Fibroblast of skin of right quadriceps (primary cell): ENCODE results near the gene C12orf43.
A peak's percentile ranks its signal among the peaks of the same experiment; 100 is the strongest.
"Not testable (repeated sequence)": the region's sequence is repeated elsewhere in the genome, so short reads cannot be mapped to it uniquely, and the experiment has no call there.

Experiments used
- DNase-seq: peaks from one replicate; pipeline ENCODE4 v3.0.0-alpha.2; 2013

The C12orf43 gene, protein sequence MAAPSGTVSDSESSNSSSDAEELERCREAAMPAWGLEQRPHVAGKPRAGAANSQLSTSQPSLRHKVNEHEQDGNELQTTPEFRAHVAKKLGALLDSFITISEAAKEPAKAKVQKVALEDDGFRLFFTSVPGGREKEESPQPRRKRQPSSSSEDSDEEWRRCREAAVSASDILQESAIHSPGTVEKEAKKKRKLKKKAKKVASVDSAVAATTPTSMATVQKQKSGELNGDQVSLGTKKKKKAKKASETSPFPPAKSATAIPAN

GRCh38 chr12:121015825-121016766 lies at the start of gene C12orf43:
TSS of gene C12orf43 (minus strand) at chr12:121016487. CDS start at chr12:121016474, 13 bp downstream.
- peak; percentile 88 for DNase-seq

DNA sequence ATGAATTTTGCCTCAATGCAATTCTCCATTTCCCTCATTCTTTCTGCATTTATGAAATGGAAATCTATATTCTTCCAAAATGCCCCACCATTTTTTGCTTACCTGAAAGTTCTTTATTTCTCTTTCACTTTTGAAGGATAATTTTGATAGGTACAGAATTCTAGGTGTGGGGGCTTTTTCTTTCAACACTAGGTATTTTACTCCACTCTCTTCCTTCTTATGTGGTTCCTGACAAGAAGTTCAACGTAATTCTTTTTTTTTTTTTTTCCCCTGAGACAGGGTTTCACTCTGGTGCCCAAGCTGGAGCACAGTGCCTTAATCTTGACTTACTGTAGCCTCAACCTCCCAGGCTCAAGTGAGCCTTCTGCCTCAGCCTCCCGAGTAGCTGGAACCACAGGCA lies 49.1 kb upstream of the C12orf43 start:
- no peak for DNase-seq

- not testable (repeated sequence) for DNase-seq
Measured at GRCh38 chr12:121064586-121064985, 48.3 kb upstream of the C12orf43 start.

- DNase-seq, result no peak
Measured at GRCh38 chr12:121064116-121064515, 47.8 kb upstream of the C12orf43 start.

- no peak for DNase-seq
Measured at GRCh38 chr12:121062391-121063045, 46.2 kb upstream of the C12orf43 start.

GRCh38 chr12:121061831-121062230 lies 45.5 kb upstream of the C12orf43 start:
- DNase-seq, result no peak

GRCh38 chr12:121060149-121061001 lies 44.1 kb upstream of the C12orf43 start:
- peak; percentile 36 for DNase-seq

DNA sequence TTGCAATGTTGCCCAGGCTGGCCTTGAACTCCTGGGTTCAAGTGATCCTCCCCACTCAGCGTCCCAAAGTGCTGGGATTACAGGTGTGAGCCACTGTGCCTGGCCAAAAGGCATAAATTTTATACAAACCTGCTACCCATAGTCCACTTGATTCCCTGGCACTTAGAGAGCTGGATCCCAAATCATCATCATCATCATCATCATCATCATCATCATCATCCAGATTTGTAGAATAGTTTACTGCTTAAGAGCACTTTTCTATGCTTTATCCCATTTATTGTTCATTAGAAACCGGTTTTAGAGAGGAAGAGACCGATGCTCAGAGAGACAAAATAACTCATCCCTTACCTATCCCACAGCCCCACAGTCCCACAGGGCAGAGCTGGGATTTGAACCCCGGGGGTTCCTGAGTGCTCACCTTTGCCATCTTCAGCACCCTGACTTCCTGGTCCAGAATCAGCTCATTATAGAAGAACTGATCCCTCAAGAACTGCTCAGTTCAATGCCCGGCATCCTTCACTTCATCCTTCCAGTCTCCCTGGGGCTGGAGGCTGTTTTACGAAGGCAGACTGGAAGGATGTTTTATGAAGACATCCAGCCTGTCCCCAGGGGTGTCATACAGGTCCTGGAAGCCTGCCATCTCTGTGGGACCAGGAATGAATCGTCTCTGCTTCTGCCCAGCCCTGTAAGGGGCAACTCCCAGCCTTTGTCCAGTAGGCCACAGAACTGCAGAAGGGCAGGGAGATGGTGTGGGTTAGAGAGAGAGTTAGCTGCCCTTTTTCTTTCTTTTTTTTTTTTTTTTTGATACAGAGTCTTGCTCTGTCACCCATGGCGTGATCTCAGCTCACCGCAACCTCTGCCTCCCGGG lies 43.0 kb upstream of the C12orf43 start:
- no peak for DNase-seq

GRCh38 chr12:121057794-121058193 lies 41.5 kb upstream of the C12orf43 start:
- DNase-seq, result no peak

DNA sequence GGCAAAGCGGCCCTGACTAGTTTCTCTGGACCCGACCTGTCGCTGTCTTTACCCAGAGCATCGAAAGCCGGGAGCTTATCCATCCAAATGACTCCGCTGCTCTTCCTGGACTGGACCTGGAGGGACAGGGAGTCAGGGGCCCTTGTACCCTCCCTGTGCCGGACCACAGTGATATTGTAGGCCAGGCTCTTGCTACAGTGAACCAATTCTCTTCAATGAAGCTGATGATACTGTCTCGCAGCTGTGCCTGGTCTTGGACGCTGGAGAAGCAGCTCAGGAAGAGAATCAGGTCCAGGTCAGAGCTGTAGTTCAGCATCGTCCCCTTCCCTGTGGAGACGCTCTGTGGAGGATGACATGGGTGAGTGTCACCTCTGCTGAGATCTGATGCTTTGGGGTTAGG lies 37.4 kb upstream of the C12orf43 start:
- DNase-seq, result no peak

GRCh38 chr12:121050725-121051124 lies 34.4 kb upstream of the C12orf43 start:
- no peak for DNase-seq

DNA sequence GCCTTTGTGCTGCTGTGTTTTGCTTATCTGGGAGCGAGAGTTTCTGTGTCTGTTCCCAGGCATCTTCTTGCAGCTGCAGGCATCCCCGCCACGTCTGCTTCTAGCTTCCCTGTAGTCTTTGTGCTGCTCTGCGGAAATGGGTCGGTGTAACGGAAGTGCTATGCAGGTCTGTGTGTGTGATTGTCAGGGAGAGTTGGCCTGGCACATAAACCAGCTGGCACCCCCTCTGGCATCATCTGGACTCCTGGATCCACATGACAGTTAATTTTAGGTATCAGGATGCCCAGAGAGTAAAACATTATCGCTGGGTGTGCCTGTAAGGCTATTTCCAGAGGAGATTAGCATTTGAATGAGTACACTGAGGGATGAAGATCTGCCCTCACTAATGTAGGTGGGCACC lies 32.2 kb upstream of the C12orf43 start:
- no peak for DNase-seq

GRCh38 chr12:121047400-121047799 lies 31.1 kb upstream of the C12orf43 start:
- DNase-seq, result not testable (repeated sequence)

DNA sequence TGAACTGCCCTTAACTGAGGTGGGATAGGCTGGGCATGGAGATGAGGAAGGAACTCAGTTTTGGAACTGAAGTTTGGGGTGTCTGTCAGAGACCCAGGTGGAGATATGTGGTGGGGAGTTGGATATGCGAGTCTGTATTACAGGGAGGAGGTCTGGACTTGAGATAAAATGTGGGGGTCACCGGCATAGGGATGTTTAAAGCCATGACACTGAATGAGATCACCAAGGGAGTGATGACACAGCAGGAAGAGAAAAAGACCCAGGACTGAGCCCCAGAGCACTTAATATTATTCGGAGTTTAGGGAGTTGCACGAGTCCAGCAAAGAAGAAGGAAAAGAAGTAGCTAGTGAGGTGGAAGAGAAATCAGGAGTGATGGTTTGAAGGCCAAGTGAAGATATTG lies 26.8 kb upstream of the C12orf43 start:
- no peak for DNase-seq

DNA sequence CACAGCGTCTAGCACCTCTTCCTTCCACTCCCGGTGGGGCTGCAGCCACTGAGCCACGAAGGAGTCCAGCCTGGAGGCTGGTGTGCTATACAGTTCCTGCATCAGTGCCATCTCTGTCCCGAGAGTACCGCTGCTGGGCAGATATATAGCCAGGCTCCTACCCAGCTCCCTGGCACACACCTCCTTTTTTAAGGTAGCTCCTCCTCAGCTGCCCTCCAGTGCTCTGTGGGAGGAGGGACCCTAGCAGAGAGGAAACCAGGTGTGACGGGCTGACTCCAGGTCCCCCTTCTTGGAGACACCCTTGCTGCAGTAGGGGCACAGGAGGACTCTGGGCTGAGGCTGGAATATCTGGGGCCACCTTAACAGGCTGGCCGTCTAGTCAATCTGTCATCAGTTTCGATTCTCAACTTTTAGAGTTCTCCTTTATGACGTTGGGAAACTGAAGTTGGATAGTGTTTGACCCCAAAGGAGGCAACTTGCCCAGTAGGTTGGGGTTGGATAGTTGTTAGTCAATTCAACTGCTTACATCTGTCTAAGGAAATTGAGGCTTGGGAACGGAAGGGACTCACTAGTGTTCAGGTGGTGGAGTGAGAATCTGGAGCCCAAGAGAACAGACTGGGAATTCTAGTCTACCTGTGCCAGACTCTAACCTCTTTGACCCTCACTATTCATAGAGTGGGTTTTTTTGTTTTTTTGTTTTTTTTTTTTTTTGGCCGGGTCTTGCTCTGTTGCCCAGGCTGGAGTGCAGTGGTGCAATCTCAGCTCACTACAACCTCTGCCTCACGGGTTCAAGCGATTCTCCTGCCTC lies 22.8 kb upstream of the C12orf43 start, which contains the start of gene OASL:
Gene OASL, minus strand, starts transcription at position 386 of the 808 bp plus-strand sequence. Its CDS starts 275 bp downstream, at position 111.
- DNase-seq, result peak; percentile 16

DNA sequence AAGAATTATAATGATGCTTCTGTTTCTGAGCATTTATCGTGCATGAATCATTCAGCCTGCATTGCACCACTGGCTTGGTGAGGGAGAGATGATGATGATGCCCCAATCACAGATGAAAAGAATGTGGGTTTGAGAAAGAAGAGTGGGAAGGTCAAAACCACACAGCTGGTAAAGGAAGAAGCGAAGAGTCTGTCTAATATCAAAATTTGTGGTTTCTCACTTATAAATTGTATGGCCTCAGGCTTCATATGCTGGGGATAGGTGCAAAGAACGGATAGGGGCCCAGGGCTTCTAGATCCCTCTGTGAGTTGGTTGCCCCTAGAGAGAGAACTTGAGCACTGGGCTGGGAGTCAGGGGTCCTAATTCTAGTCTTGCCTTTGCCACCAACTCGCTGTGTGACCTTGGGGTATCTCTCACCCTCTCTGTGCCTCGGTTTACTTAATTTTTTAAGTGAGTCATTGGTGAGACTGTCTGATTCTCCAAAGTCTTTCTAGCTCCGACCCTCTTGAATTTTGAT lies 20.6 kb upstream of the C12orf43 start:
- DNase-seq, result peak; percentile 79

- DNase-seq, result no peak
Measured at GRCh38 chr12:121034616-121035305, 18.5 kb upstream of the C12orf43 start.

GRCh38 chr12:121033625-121034349 lies 17.5 kb upstream of the C12orf43 start:
- DNase-seq, result peak; percentile 33
